HepG2 (cell line): ENCODE data around the gene SPDYE6. TPM values are rescaled to one million over a fixed set of nuclear protein-coding genes. Genes with fewer than 3 reads are reported as not detected.
"Not testable (repeated sequence)": the region's sequence is repeated elsewhere in the genome, so short reads cannot be mapped to it uniquely, and the experiment has no call there.

ENCODE experiments used
- ATAC-seq: fragments of 200-7000 bp; cut with Tn5 transposase; 3 replicates; pipeline ENCODE4 v1.9.1; 2020; ENCODE audit warnings: mild to moderate bottlenecking, moderate library complexity
- BruUV-seq: library from RNA; stranded (reverse); fragments of 400-500 nt; replicated peaks from 2 replicates; lab custom pipeline; 2021; lab: Mats Ljungman, UMichigan
- CTCF ChIA-PET: fragments of 300-600 bp; formaldehyde crosslinking; extraction: SDS; loops from one replicate; lab custom pipeline; 2021; ENCODE audit warnings: low total read pairs, inconsistent platforms, low intra/inter-chr PET ratio; lab: Yijun Ruan, JAX
- POLR2A ChIA-PET: fragments of 350-600 bp; sonication (Branson Sonifier 250); formaldehyde crosslinking; loops from one replicate; lab custom pipeline; 2020; ENCODE audit warnings: antibody characterized with exemption, inconsistent platforms; lab: Yijun Ruan, JAX
- DNase-seq: peaks from one replicate; pipeline ENCODE4 v3.0.0-alpha.2; 2015; ENCODE audit warnings: low spot score
- FAIRE-seq: peaks from 3 replicates; lab custom pipeline; 2011; peaks lifted over from hg19 to GRCh38; lab: Jason Lieb, UNC
- H2AFZ ChIP-seq: one replicate; pipeline ENCODE4 v1.6.1; 2011; ENCODE audit warnings: low read length, inconsistent platforms
- H3K27ac ChIP-seq: fragments of 300-600 bp; 3 replicates; pipeline ENCODE4 v1.8.0; 2011; ENCODE audit warnings: mixed run types, mild to moderate bottlenecking, mixed read lengths, low read length, inconsistent platforms; ENCODE audit not compliant: insufficient read depth; ENCODE audit errors: extremely low read length
- H3K27me3 ChIP-seq, 2 experiments: fragments of 200-600 bp in 1 of 2; 2 replicates in 1 of 2; 3 replicates in 1 of 2; pipeline versions ENCODE4 v1.6.0 to v1.8.0; 2011; ENCODE audit warnings: low read length in 2 of 2, mild to moderate bottlenecking in 2 of 2, moderate library complexity in 2 of 2, inconsistent platforms in 1 of 2; ENCODE audit not compliant: insufficient read depth in 2 of 2, control insufficient read depth in 1 of 2
- H3K36me3 ChIP-seq, 2 experiments: fragments of 200-600 bp in 1 of 2; replicated peaks in 1 of 2; 2 replicates in 1 of 2; 3 replicates in 1 of 2; pipeline versions ENCODE4 v1.5.1 to v1.8.0; 2011; ENCODE audit warnings: low read length in 2 of 2, inconsistent platforms in 1 of 2; ENCODE audit not compliant: insufficient read depth in 2 of 2, control insufficient read depth in 1 of 2
- H3K4me1 ChIP-seq: 2 replicates; pipeline ENCODE4 v1.5.1; 2012; ENCODE audit warnings: low read length, inconsistent platforms; ENCODE audit not compliant: insufficient read depth
- H3K4me2 ChIP-seq: 2 replicates; pipeline ENCODE4 v1.6.0; 2011; ENCODE audit warnings: low read depth, low read length, inconsistent platforms
- H3K4me3 ChIP-seq, 3 experiments: fragments of 200-600 bp in 1 of 3; sonication (generic), shearing (Covaris generic) in 1 of 3; replicated peaks in 1 of 3; 2 replicates each; pipeline ENCODE4 v1.5.1; 2011 to 2016; ENCODE audit warnings: low read length in 3 of 3, inconsistent platforms in 2 of 3, low read depth in 2 of 3, mild to moderate bottlenecking in 2 of 3, control low read depth in 1 of 3, mixed read lengths in 1 of 3; ENCODE audit not compliant: insufficient read depth in 1 of 3
- H3K79me2 ChIP-seq: one replicate; pipeline ENCODE4 v1.6.1; 2011; ENCODE audit warnings: low read length, inconsistent platforms; ENCODE audit not compliant: insufficient read depth
- H3K9ac ChIP-seq: 2 replicates; pipeline ENCODE4 v1.6.0; 2011; ENCODE audit warnings: mild to moderate bottlenecking, low read depth, low read length, inconsistent platforms; ENCODE audit not compliant: insufficient read depth
- H3K9me3 ChIP-seq: 2 replicates; pipeline ENCODE4 v1.5.1; 2012; ENCODE audit warnings: mild to moderate bottlenecking, low read length
- H4K20me1 ChIP-seq: 2 replicates; pipeline ENCODE4 v1.6.0; 2011; ENCODE audit warnings: inconsistent platforms, mild to moderate bottlenecking, low read length, moderate library complexity; ENCODE audit not compliant: insufficient read depth
- KMT2A ChIP-seq: sonication (generic); formaldehyde crosslinking; IDR thresholded peaks from 2 replicates; pipeline ENCODE4 v1.4.0; 2020; ENCODE audit warnings: missing genetic modification reagents
- NFIC ChIP-seq: IDR thresholded peaks from 2 replicates; pipeline ENCODE4 v1.6.1; 2012; ENCODE audit warnings: mild to moderate bottlenecking, low read length, inconsistent platforms
- ZBTB7A ChIP-seq: sonication (generic); formaldehyde crosslinking; IDR thresholded peaks from 2 replicates; pipeline ENCODE4 v1.8.0; 2022; ENCODE audit warnings: mild to moderate bottlenecking, missing genetic modification reagents
- ZNF17 ChIP-seq: sonication (generic); formaldehyde crosslinking; IDR thresholded peaks from 2 replicates; pipeline ENCODE4 v1.5.0; 2020; ENCODE audit warnings: mild to moderate bottlenecking, missing genetic modification reagents
- whole genome bisulfite sequencing: methylation state at CpG from one replicate; pipeline ENCODE4 v1.1.6; 2017; ENCODE audit warnings: low lambda C conversion rate; 5-methylcytosine and 5-hydroxymethylcytosine counted together
- in situ Hi-C: cut with HindIII; loops from 2 replicates; pipeline ENCODE4 v1.10.0; 2017; ENCODE audit warnings: low pct_unique_long_range_greater_than_20kb; ENCODE audit not compliant: extremely low pct_ligation_motif_present
- intact Hi-C: fragments of 100-400 bp; cut with micrococcal nuclease; formaldehyde crosslinking; loops from one replicate; pipeline ENCODE4 v1.10.0; 2022; ENCODE audit not compliant: unreplicated experiment
- polyA plus RNA-seq, 8 experiments: library from polyadenylated mRNA; depleted of rRNA in 3 of 8; stranded (reverse) in 7 of 8; unstranded in 1 of 8; fragments of >200 nt; fragmentation: Illumina TruSeq in 4 of 8; extraction: Trizol in 4 of 8; gene quantifications; 2 replicates each; pipeline versions ENCODE4 v1.2.1 to v1.2.3, GENCODE V29; 2011 to 2016; ENCODE audit warnings: low read depth in 4 of 8, missing spikeins in 1 of 8, mixed read lengths in 1 of 8; ENCODE audit not compliant: insufficient read depth in 1 of 8
- total RNA-seq, 5 experiments: library from RNA; depleted of rRNA; stranded (reverse); fragments of >200 nt; fragmentation: Illumina TruSeq; extraction: Trizol; gene quantifications; 2 replicates each; pipeline ENCODE4 v1.2.3, GENCODE V29; 2016; ENCODE audit warnings: low read depth in 1 of 5

Gene SPDYE6
- total and polyA plus RNA-seq, 2 of the 13 experiments (the other 11 are each of a cell fraction or from before 2014, with no cell fraction given), result 0.07 TPM; not detected in 1

GRCh38 chr7:102302025-102302424, 54.2 kb downstream of the SPDYE6 start:
- no peak for FAIRE-seq
- no peaks in the 10 kb centered on the region for H3K79me2 ChIP-seq
- no peaks in the 10 kb centered on the region for H3K9me3 ChIP-seq
- ATAC-seq, result no peak
- H4K20me1 ChIP-seq, result no peaks in the 10 kb centered on the region
- no peaks in the 10 kb centered on the region for H3K36me3 ChIP-seq
- ChIA-PET POLR2A (no interaction called here), CTCF (no interaction called here)
- in situ Hi-C loops (no loop called here), intact Hi-C loops (no loop called here)
- H3K27ac ChIP-seq, result no peak overlapping the region
- H3K9ac ChIP-seq, result no peak overlapping the region
- H3K27me3 ChIP-seq, result peaks cover 0 to 10% of the 10 kb centered on the region in 2 experiments; a peak in 1 of 5 replicates
- BruUV-seq, result no TSS peak
- 87% methylated on average over 3 of the region's 6 CpGs for WGBS
- H3K4me2 ChIP-seq, result no peak overlapping the region
- peaks cover 18% of the 10 kb centered on the region for H3K4me1 ChIP-seq
- TF ChIP-seq KMT2A (CRISPR knock-in tag), result no peak
- TF ChIP-seq ZBTB7A, result no peak
- no peak for TF ChIP-seq ZNF17
- no peak for TF ChIP-seq NFIC
- TF ChIP-seq, all 625 proteins: peak for 0
- no peak overlapping the region for H3K4me3 ChIP-seq
- no peak overlapping the region for H2AFZ ChIP-seq
- DNase-seq, result no peak

GRCh38 chr7:102301367-102301766, 54.9 kb downstream of the SPDYE6 start:
- POLR2A ChIA-PET, H3K9me3 ChIP-seq, H3K4me3 ChIP-seq, ATAC-seq, H3K4me2 ChIP-seq, H3K27me3 ChIP-seq, H3K36me3 ChIP-seq, intact Hi-C loops, BruUV-seq, in situ Hi-C loops, H3K79me2 ChIP-seq, DNase-seq, CTCF ChIA-PET, FAIRE-seq, H2AFZ ChIP-seq, H4K20me1 ChIP-seq, H3K9ac ChIP-seq, H3K27ac ChIP-seq: not testable (repeated sequence)
- H3K4me1 ChIP-seq, result peaks cover 11% of the 10 kb centered on the region
- WGBS, result 90% methylated on average over 9 of the region's 14 CpGs
